GM18907 (cell line): Measurements from ENCODE around the gene IFIT1.
A peak's percentile ranks its signal among the peaks of the same experiment; 100 is the strongest.
"Not testable (repeated sequence)": the region's sequence is repeated elsewhere in the genome, so short reads cannot be mapped to it uniquely, and the experiment has no call there.

Source experiments
- ATAC-seq: cut with Tn5 transposase; IDR thresholded peaks from one replicate; pipeline ENCODE4 v1.9.1; 2021; ENCODE audit warnings: mild to moderate bottlenecking, moderate library complexity; ENCODE audit not compliant: unreplicated experiment

Gene IFIT1

DNA sequence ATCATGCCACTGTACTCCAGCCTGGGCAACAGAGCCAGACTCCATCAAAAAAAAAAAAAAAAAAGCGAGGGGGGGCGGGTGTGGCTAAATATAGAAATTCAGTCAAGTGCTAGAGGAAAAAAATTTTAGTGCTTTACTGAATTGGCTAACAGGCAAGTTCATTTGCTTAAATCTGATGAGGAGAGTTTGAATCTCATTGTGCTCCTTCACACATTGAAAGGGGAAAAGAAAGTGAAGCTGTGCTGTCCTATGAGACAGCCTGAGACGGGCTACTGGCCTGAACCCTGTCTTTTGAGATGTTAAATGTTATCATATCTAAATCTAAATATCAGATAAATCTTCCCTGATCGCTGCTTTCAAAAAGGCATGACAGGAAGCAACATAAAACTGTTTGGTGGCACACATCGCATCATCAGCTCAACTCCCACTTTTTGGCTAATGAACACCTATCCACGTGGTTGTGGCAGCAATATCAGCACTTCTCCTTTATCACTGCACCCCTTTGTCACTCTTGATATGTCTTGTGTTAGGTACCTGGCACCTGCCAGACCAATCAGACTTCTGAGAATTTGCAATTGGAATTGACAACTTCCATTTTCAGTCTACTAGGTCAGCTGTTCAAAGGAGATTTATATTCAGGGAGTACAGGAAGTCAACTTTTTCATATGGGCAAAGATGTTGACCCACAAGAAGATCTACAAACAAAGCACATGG lies 28.5 kb upstream of the IFIT1 start:
- ATAC-seq: peak; percentile 40

DNA sequence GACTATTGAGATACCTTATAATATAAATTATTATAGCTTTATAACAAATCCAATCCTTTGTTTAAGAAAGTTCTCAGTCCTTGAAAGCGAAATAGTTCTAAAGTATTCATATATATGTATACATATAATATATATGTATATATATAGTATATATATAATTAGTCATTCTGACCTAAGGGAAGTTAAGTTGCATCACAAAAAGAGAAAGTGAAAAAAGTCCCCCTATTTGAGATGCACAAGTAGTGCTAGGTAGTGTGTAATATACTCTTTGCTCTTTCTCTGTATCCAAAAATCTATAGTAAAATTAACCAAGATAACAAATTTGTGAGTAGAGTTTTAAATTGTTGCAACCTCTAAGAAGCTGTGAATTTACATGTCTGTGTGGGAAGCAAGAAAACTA lies 27.9 kb upstream of the IFIT1 start:
- ATAC-seq: peak; percentile 42

DNA sequence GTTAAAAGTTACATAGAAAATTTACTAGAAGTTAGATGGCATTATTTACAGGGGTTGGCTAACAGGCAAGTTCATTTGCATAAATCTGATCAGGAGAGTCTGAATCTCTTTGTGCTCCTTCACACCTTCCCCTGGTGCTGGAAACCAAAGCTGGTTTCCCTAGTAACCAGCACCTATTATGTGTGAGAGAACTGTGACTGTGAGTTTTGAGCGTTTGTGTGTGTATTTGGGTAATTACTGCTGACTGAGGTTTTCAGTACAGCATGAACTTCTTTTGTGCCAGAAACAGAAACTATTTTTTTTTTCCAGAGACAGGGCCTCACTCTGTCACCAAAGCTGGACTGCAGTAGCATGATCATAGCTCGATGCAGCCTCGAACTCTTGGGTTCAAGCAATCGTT lies 24.9 kb upstream of the IFIT1 start:
- peak; percentile 66 for ATAC-seq

DNA sequence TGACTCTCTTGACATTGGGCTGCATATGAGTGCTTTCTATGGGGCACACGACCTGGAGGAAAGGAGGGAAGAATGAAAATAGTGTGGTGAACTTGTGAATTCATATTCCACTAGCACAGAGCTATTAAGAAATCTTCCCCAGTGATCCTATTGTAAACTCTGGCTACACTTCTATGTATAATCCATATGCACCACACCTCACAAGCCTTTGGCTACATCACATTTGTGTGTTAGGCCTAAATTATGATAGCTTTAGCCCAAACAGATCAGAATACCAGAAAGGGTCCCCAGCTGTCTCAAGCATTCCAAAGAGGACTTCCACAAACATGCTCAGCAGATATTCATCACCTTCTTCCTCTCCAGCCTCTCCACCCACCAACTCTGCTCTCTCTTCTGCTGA lies 24.3 kb upstream of the IFIT1 start:
- ATAC-seq: no peak

DNA sequence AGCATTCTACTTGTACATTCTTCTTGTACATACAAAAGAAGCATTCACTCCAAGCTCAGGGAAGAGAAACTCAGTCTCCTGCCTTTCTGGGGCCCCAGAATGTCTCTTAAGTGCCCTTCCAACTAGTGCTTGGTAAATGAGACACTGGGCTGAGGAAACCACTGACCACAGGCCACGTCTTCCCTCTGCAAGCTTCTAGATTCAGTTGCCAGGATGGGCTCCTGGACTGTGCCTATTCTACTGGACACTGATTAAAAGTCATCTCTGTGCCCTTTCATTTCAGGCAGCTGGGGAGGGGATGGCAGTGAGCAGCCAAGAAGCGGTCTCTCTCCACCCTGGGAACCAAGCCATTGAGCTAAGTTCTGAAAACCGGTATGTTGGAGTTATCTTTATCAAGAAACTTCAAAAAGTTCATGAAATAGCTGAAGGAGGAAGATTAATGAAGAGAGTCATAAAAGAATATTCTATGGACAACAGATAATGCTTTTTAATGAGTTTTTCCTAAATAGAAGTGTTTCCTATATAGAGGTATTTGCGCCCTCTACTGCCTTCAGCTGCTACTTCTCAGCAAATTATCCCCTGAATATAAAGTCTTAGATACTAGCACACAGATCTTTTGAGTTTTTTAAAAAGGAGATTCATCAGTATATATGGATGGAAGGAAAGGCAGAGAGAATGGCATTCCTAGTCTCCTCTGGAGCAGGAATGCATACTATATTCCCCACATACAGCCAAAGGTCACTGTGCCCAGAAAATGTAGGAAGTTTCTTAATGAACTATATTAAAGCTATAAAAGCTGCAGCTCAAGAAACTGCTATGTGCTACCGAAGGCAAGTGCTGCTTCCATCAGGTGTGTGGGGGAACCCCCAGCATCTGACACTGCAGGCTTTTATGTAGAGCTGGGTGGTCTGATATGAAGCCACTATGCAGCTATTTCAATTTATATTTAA lies 23.0 kb upstream of the IFIT1 start:
- no peak for ATAC-seq

DNA sequence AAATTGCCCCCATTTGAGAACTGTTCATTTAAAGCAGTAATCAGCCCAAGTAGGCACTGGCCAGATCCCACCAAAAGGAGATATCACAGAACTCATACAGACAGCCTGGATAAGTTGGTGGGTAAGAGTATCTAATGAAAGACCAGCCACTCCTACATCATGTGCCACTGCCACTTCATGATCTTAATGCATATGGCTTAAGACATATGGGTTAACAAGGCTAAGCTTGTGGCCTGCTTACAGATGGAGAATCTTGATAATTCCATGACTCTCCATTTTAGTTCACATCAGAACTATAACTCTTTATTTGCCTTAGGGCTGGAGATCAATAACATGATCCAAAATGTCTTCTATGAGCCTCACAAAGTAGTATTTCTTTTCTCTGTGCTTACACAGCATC lies 21.3 kb upstream of the IFIT1 start:
- ATAC-seq: no peak

DNA sequence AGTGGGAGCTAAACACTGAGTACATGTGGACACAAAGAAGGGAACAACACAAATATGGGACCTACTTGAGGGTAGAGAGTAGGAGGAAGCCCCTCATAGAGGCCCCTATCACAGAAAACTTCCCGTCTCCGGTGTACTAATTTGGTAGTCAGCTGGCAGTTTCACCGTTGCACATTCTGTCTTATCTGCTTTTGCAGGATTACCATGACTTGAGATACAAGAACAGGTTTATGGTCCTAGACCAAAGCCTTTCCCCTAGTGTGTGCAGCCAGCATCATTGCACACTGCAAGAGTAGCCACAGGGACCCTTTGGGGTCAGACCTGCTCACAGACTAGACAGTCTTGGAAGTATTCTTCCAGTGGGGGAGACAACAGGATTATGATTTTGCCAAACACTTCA lies 20.4 kb upstream of the IFIT1 start:
- no peak for ATAC-seq

DNA sequence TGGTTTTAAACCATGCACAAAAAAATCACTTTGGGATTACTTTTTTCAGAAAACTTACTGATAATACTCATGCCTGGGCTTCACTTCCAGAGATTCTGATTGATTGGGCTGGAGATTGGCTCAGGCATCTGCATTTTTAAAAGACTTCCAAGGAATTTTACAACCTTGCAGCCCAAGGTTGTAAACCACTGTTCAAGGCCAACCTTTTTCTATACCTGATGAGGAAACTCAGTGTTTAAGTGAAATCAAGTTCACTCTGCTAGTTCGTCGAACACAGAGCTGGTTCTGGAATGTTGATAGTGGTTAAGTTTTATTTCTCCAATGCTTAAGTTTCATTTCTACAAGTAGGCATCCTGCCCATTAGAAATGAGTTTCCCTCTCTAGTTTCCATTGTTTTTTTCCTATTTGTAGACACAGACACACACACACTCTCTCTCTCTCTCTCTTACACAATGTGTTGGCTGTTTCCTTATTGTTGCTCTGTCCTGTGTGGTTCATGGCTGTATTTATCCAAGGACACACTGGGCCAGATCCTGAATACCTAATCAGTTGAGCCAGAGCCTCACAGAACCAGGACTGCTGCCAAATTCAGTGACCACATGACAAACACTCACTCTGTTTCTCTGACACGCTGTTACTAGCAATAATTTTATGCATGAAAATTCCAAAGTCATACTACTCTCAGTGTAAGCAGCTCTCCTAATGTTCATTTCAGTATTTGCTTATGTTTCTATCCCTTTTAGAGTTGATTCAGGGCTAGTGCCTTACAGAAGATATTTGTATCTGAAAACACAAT lies 18.3 kb upstream of the IFIT1 start:
- ATAC-seq: no peak

DNA sequence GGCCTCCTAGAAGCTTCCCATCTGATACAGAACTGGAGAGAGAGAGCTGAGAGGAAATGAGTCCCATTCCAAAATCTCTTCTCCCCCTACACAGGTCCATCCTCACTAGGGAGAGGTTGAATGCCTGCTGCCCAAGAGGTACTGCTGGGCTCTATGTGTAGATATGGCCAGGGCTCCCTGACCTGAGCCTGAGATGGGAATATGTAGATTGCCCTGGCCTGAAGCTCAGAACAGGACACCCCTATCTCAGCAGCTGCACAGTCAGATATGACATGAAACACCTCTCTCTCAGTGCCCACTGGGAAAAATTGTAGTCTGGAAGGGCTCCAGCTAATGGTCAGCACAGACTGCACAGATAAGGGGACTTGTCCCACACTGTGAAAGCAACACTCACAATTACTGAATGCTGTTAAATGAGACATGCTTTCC lies 17.7 kb upstream of the IFIT1 start:
- ATAC-seq: no peak

DNA sequence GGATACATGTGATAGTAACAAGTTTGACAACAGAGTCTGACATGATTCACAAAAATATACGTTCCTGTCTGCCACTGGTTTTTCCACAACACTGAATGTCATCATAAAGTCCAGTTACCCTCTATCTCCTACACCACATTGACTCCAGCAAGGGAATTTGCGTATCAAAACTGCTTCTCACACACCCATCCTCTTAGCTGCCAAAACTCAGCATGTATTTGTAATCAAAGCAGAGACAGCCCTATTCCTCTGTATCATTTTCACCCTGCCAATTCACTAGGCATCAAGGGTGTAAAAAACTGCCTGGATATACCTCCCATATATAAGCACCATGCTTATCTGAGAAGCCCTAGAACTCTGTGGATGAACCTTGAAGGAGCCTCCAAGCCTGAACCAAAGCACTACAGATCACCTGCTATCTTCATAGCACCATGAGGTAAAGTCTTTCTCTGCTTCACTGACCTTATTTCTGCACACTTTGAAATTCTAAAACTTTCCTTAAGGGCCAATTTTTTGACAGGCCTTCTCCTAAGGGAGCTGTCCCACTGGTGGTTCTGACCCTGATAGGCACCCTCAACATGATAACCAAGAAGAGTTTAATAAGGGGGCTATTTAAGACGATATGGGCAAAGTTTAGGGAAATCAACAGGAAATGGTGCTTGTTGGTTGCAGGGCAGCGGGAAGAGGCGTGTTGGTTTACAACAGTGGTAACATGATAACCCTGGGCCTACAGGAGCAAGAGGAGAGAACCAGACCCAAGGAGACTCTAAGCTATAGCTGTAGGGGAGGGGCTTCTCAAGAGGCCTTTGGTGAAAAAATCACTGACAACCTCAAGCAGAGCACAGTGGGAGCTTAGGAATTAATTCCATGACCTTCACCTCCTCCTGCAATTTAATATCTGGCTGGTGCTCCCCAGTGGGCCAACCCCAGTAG lies 14.5 kb upstream of the IFIT1 start, which contains the start of gene IFIT1B:
IFIT1B (plus strand) TSS at position 352 of the 933 bp plus-strand sequence; CDS start at position 432, 80 bp downstream.
- no peak for ATAC-seq

DNA sequence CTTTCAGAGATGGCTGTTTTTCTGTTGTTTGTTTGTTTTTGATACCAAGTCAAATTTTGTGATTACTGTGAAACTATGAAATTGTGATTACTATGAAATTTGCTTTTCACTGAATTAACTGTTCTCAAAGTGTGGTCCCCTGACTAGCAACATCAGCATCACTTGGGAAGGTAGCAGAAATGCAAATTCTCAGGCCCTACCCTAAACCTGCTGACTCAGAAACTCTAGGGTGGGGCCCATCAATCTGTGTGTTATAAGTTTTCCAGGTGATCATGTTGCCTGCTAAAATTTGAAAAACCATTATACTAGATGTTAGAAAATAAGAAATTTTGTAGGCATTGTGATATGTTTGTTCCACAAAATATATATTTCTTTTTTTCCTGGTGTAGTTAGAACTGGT lies 13.3 kb upstream of the IFIT1 start:
- no peak for ATAC-seq

DNA sequence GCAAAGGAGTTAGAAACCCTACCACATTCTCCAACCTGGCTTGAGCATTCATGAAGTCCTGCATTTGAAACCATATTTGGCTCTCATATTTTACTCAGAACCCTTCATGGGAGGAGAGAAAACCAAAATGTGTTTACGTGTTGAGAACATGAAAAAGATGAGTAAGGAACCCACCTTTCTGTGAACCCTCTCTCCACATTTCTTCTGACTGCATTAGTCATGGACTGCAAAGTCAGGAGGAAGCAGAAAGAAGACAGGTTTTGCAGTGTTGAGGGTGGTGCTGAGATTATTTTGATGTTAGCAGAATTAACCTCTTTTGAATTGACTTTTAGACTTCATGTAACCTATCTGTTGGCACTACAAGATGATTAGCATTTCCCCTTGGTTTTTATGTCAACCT lies 9.7 kb upstream of the IFIT1 start:
- ATAC-seq: no peak

DNA sequence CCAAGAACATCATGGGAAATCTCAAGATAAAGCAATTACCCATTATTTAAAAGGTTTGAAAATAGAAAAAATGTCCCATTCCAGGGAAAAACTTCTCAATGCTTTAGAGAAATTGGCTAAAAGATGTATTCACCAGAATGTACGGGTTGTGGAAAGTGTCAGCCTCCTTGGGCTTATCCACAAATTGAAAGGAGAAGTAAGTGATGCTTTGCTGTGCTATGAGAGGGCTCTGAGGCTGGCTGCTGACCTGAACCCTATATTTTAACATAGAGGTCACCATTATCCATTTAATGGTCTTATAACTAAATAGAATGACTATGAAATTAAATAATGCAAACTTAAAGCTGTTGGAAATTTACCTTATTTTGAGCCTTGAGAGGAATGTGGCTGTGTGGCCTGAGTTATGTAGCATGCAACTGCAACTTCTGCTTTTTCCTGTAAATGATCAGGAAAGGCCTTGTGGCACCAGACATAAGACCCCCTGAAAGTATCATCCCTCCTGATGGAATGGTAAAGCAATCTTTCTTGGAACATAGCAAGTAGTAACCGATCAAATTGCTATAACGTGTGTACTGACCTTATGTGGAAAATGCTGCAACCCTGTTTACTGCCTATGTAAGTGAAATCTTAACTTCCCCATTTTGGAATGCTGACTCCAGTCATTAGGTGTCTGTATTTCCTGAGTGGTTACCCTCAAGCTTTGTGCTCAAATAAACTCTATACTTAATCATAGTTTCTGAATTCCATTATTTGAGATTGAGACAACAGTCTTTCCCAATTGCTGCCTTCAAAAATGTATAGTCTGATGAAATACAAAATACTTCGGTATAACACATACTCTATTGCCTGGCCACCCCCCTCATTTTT lies 7.7 kb upstream of the IFIT1 start:
- no peak for ATAC-seq

DNA sequence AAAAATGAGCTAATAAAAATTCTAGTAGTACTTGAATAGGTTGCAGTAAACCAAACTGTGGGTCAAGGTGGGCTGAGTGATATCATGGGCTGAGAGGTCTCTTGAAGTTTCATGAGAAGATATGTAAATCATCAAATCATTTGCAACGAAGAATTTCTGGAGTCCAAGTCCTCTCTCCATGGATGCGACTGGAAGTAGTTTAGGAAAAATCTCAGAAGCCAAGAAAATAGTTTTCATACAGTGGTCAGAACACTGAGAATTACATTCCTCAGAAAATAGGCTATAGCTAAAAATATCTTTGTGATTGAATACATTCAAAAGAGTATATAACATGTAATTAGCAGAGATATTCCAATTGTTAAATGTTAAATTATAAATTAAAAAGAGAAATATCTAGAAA lies 3.6 kb upstream of the IFIT1 start:
- ATAC-seq: no peak

DNA sequence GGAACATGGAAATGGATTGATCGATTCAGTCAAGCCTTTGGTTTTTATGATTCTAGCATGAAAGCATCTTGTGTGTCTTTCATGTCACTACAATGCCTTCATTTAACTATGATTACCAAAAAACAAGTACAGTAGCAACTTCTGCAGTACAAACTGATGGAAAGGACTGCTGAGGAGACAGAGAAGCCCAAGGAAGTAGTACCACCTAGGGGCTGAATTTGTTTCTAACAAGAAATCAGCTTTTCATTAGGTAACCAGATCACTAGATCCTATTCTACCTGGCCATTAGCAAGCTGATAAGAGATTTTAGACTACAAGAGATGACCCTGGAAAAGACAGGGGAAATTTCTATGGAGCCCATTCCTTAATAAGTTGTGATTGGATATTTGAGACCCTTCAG lies 3.2 kb upstream of the IFIT1 start:
- no peak for ATAC-seq

DNA sequence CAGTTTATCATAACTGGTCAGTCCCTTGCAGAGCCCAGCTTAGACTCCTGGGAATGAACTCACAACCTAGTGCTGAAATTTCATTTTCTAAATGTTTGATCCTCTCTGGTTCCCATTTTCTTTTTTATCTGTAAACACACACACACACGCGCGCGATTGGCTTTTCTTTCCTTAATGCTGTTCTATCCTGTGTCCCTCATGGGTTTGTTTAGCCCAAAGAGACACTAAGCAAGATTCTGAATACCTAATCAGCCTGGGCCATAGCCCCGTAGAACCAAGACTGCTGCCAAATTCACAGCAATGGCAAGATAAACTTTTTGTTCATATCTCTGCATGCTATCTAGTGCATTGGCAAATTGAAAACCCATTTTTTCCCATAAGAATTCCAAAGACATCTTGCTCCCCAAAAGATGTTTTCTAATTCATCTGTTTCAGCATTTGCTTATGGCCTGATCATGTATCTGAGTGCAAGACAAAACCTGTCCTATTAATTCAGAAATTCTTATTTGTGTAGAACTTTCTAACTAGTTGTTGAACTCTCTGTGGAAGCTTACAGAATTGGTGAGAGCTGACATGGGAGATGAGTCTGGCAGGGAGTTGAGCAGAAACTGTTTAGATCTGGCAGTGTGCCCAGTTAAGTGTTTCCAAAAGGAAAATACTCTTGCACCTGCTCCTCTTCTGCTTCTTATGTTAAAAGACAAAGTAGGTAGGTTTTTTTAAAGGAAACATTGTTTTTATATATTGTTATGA lies 1.8 kb upstream of the IFIT1 start:
- no peak for ATAC-seq

DNA sequence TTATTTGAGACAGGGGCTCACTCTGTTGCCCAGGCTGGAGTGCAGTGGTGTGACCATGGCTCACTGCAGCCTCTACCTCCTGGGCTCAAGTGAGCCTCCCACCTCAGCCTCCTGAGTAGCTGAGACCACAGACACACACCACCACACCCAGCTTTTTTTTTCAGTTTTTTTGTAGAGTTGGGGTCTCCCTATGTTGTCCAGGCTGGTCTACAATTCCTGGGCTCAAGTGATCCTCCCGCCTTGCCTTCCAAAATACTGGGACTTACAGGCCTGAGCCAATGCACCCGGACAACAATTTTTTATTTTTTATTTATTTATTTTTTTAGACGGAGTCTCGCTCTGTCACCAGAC lies 1.2 kb upstream of the IFIT1 start:
- not testable (repeated sequence) for ATAC-seq

DNA sequence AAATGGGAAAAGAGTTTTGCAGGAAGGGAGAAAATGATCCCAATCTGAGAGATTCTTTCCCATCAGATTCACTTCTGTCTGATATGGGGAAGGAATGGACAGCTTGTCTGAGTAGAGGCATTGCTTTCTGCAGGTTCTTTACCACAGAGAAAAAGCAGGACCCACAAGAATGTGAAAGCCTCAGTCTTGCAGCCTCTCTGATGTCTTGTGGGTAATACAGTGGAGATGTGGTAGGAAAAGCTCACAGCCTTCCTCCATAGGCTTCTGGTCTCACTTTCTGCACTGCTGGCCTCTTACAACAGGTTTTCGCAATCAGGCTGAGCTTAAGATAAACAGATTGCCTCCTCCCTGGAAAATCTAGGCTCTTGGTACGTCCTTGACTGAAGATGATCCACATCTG lies 551 bp downstream of the IFIT1 start:
- ATAC-seq: peak; percentile 40

DNA sequence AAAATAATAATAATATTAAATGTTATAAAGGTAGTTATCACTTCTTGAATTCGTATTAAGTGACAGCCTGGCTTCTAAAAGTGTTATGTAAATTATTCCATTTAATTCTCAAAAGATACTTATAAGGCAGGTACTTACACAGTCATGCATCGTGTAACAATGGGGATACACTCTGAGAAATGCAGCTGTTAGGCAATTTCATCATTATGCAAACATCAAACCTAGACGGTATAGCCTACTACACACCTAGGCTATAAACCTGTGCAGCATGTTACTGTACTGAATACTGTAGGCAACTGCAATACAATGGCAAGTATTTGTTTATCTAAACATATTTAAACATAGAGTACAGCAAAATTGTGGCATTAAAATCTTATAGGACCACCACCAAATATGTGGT lies 1.5 kb downstream of the IFIT1 start:
- no peak for ATAC-seq
